ENCODE measurements around the gene IL6. TPM values are rescaled to one million over a fixed set of nuclear protein-coding genes. Genes with fewer than 3 reads are reported as not detected.

IL6 gene
- polyA plus RNA-seq, 1 donor (not counting 4 experiments of a cell fraction or from before 2014, with no cell fraction given): 5.0 TPM

- H3K9me3 ChIP-seq (ENCODE audit: control insufficient read depth, low read depth, low read length): no peaks in the 10 kb centered on the region
- H4K20me1 ChIP-seq (ENCODE audit: control insufficient read depth, extremely low read depth, insufficient read depth, low read length): no peaks in the 10 kb centered on the region
- no peak overlapping the region for H3K9ac ChIP-seq (ENCODE audit: control insufficient read depth, extremely low read depth, insufficient read depth, low read length)
- FAIRE-seq: no peak
- no peak overlapping the region for H3K4me2 ChIP-seq (ENCODE audit: control insufficient read depth, extremely low read depth, insufficient read depth, low read depth, low read length)
- no peaks in the 10 kb centered on the region for H3K27me3 ChIP-seq (ENCODE audit: control insufficient read depth, extremely low read depth, insufficient read depth, low read length)
- H3K36me3 ChIP-seq (ENCODE audit: control insufficient read depth in 2 of 2, extremely low read depth in 1 of 2, insufficient read depth in 2 of 2, low read length in 2 of 2): no peaks in the 10 kb centered on the region
- DNase-seq (ENCODE audit: low read depth, low spot score): no peak
- H3K4me1 ChIP-seq (ENCODE audit: control insufficient read depth, extremely low read depth, insufficient read depth, low read length): peaks cover 19% of the 10 kb centered on the region
- TF ChIP-seq CTCF (optimal IDR thresholded peaks at IDR 0.05 in 1 of 3, IDR thresholded peaks at IDR 0.05 in 1 of 3, conservative IDR thresholded peaks at IDR 0.05 in 1 of 3; ENCODE audit: extremely low read depth in 1 of 3, insufficient read depth in 2 of 3, low read length in 3 of 3) (no peak), EZH2 (IDR thresholded peaks at IDR 0.05; ENCODE audit: low read length) (no peak)
- H3K79me2 ChIP-seq (ENCODE audit: control insufficient read depth, insufficient read depth, low read length): no peaks in the 10 kb centered on the region
- no peak overlapping the region for H2AFZ ChIP-seq (ENCODE audit: control insufficient read depth, low read length)
- no peak overlapping the region for H3K4me3 ChIP-seq (ENCODE audit: control insufficient read depth in 2 of 3, extremely low read depth in 1 of 3, insufficient read depth in 2 of 3, low read depth in 1 of 3, low read length in 3 of 3)
- H3K9me1 ChIP-seq (ENCODE audit: control insufficient read depth, extremely low read depth, insufficient read depth, low read length): no peaks in the 10 kb centered on the region
- no peak overlapping the region for H3K27ac ChIP-seq (ENCODE audit: control insufficient read depth, insufficient read depth, low read length)
- dilution Hi-C loops (cut with MboI; ENCODE audit: extremely low pct_ligation_motif_present, low sequenced_read_pairs): no loop called here
Measured at GRCh38 chr7:22722536-22723180, 4.3 kb upstream of the IL6 start.

- Histone ChIP-seq H2AFZ (ENCODE audit: control insufficient read depth, low read length) (no peak overlapping the region), H3K4me2 (ENCODE audit: control insufficient read depth, extremely low read depth, insufficient read depth, low read depth, low read length) (no peak overlapping the region), H3K9me1 (ENCODE audit: control insufficient read depth, extremely low read depth, insufficient read depth, low read length) (no peaks in the 10 kb centered on the region), H4K20me1 (ENCODE audit: control insufficient read depth, extremely low read depth, insufficient read depth, low read length) (no peaks in the 10 kb centered on the region), H3K4me3 (ENCODE audit: control insufficient read depth in 2 of 3, extremely low read depth in 1 of 3, insufficient read depth in 2 of 3, low read depth in 1 of 3, low read length in 3 of 3) (no peak overlapping the region), H3K36me3 (ENCODE audit: control insufficient read depth in 2 of 2, extremely low read depth in 1 of 2, insufficient read depth in 2 of 2, low read length in 2 of 2) (no peaks in the 10 kb centered on the region), H3K9ac (ENCODE audit: control insufficient read depth, extremely low read depth, insufficient read depth, low read length) (no peak overlapping the region), H3K79me2 (ENCODE audit: control insufficient read depth, insufficient read depth, low read length) (no peaks in the 10 kb centered on the region), H3K27me3 (ENCODE audit: control insufficient read depth, extremely low read depth, insufficient read depth, low read length) (no peaks in the 10 kb centered on the region), H3K27ac (ENCODE audit: control insufficient read depth, insufficient read depth, low read length) (no peak overlapping the region), H3K9me3 (ENCODE audit: control insufficient read depth, low read depth, low read length) (no peaks in the 10 kb centered on the region), H3K4me1 (ENCODE audit: control insufficient read depth, extremely low read depth, insufficient read depth, low read length) (peaks cover 17% of the 10 kb centered on the region)
- DNase-seq (ENCODE audit: low read depth, low spot score) (no peak), FAIRE-seq (no peak)
- TF ChIP-seq EZH2 (IDR thresholded peaks at IDR 0.05; ENCODE audit: low read length): no peak
- TF ChIP-seq CTCF (optimal IDR thresholded peaks at IDR 0.05 in 1 of 3, IDR thresholded peaks at IDR 0.05 in 1 of 3, conservative IDR thresholded peaks at IDR 0.05 in 1 of 3; ENCODE audit: extremely low read depth in 1 of 3, insufficient read depth in 2 of 3, low read length in 3 of 3): no peak
- dilution Hi-C loops (cut with MboI; ENCODE audit: extremely low pct_ligation_motif_present, low sequenced_read_pairs): no loop called here
Measured at GRCh38 chr7:22723181-22723601, 3.8 kb upstream of the IL6 start.

All from keratinocyte (primary cell).